GM10266 (cell line): ENCODE data around the gene TMF1.

Experiments
- DNase-seq: peaks from one replicate; pipeline ENCODE4 v3.0.0; 2012; ENCODE audit errors: extremely low spot score
- TF ChIP-seq, protein P1 (sequence below): IDR thresholded peaks from 2 replicates; pipeline ENCODE4 v1.5.1; 2012; ENCODE audit warnings: mild to moderate bottlenecking, low read depth; ENCODE audit not compliant: control insufficient read depth, insufficient read depth; ENCODE audit errors: missing control alignments

The TMF1 gene

DNA sequence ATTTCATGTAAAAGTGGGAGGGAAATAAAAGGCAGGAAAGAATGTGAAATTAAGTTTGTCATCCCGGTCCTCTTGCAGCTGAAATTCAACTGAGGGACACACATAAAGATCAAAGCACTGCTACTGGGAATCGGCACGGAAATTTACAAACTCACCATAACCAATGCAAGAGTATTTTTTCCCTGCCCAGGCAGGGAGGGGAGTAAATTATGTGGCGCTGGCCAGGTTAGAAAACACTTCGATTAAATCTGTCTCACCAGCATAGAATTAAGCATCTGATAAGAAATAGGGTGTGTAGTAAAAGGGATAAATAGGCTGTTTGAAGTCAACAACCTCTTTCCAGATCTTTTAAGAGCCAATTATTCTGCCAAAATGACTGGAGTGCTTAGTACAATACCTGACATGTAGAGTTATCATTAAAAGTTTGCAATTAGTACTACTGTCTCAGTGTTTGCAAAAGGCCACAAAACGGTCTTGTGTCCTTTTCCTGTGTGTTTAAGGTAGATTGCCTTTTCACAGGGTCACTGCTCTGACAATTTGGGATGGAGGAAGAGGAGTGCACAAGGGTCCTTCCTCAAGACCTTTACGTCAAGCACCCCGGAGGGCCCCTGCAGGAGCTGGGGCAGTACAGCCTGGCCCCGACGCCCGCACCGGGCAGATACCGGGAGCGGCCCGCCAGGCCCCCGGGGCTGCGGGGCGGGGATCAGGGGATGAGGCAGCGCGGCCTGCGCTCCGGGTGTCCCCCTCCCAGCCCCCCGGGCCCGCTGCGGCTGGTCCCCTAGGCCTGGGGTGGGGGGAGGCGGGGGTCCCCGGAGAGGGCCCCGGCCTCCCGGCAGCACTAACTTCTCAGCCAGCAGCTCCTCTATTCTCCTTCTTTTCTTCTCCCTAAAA is 27.4 kb upstream of the TMF1 start:
- TF ChIP-seq, protein P1, sequence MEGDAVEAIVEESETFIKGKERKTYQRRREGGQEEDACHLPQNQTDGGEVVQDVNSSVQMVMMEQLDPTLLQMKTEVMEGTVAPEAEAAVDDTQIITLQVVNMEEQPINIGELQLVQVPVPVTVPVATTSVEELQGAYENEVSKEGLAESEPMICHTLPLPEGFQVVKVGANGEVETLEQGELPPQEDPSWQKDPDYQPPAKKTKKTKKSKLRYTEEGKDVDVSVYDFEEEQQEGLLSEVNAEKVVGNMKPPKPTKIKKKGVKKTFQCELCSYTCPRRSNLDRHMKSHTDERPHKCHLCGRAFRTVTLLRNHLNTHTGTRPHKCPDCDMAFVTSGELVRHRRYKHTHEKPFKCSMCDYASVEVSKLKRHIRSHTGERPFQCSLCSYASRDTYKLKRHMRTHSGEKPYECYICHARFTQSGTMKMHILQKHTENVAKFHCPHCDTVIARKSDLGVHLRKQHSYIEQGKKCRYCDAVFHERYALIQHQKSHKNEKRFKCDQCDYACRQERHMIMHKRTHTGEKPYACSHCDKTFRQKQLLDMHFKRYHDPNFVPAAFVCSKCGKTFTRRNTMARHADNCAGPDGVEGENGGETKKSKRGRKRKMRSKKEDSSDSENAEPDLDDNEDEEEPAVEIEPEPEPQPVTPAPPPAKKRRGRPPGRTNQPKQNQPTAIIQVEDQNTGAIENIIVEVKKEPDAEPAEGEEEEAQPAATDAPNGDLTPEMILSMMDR: no peak
- no peak for DNase-seq

DNA sequence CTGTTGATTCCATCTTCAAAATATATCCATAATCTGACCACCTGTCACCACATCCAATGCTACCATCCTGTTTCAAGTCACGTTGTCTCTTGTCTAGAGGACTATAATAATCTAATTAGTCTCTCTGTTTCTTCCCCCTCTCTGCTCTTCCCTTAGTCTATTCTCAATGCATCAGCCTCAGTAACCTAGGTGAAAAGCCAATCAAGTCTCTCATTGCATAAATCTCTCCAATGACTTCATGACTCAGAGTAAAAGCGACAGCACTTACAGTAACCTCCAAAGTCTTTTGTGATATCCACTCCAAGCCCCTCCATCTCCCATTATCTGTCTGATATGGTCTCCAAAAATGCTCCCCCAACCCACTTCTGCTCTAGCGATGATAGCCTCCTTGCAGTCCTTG is 20.8 kb upstream of the TMF1 start:
- TF ChIP-seq, protein P1: no peak
- DNase-seq: no peak

DNA sequence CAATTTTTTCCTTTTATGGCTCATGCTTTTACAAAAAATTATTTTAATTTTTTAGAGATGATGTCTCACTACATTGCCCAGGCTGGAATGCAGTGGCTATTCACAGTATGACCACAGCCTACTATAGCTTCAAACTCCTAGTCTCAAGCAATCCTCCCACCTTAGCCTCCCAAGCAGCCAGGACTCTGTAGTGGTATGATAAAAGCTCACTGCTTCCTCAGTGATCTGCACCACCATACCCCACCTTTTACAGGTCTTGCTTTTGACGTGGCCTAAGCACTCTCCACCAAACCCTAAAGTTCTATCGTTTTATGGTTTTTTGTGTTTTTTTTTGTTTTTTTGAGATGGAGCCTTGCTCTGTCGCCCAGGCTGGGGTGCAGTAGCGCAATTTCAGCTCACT is 14.0 kb upstream of the TMF1 start:
- TF ChIP-seq, protein P1: no peak

DNA sequence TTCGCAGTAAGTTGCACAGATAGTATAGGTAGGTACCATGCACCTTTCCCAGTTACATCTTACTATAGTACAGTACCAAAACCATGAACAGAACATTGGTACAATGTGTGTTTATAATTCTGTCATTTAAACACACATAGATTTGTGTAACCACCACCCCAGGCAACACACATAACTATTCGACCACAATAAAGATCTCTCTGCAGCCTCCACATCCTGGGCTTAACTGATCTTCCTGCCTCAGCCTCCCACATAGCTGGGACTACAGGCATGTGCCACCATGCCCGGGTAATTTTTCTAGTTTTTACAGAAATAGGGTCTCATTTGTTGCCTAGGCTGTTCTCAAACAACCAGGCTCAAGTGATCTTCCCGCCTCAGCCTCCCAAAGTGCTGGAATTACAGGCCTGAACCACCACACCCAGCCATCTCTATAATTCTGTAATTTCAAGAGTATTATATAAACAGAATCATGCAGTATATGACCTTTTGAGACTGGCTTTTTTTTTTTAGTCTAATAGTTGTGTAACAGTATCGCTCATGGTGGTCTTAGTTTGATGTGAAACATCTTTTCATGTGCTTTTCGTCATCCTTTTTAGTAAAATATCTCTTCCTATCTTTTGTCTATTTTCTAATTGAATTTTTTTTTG is 13.3 kb upstream of the TMF1 start:
- no peak for DNase-seq
- TF ChIP-seq, protein P1: no peak

More for the DNA sequence above, 14.0 kb upstream of the TMF1 start:
- DNase-seq: no peak

DNA sequence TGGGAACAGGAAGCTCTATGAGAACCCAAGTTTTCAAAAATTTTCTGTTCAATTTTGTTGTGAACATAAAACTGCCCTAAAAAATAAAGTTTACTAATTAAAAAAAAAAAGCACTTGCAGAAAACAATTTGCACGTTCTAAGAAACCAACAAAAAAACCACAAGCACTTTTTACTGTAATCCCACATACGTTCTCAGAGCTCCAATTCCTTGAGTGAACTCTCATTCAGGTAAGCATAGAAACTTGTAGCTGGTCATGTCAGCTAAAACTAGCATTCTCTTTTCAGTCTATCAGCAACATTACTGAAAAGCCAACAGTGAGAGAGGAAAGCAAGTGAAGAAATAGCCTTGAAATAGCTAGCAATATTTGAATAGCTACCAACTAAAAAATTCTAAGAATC is 11.5 kb upstream of the TMF1 start:
- TF ChIP-seq, protein P1: no peak
- DNase-seq: no peak

DNA sequence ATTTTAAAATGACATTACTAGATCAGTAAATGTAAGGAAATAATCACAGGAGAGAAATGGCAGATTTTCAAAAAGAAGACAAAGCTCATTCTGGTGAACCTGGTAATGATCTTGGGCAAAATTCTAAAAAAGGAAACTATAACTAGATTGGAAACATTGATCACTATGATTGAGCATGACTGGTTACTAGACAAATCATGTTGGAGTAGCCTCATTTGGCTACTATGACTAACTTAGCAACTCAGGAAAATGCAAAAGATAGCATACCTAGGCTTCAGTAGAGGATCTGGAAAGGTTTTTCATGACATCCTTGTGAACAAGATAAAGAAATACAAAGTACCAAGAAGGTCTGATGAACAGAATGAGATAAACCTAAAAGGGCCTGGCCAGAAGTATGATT is 7.6 kb upstream of the TMF1 start:
- no peak for DNase-seq
- TF ChIP-seq, protein P1: no peak

DNA sequence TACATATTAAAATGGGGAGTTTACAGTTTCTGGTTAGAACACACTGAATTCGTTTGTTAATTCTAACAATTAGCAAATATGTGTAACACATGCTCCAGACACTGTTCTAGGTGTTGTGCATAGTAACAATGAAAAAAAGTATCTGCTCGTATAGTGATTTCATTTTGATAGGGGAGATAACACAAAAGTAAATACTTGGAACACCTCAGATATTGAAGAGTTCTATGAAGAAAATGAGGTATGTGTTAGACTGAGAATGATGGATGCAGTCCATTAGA is 6.8 kb upstream of the TMF1 start:
- no peak for DNase-seq
- TF ChIP-seq, protein P1: no peak
